K562 (cell line): Measurements from ENCODE around the gene CGREF1. TPM values are rescaled to one million over a fixed set of nuclear protein-coding genes. Genes with fewer than 3 reads are reported as not detected.

Source experiments
- ATAC-seq: fragments of 200-7000 bp; cut with Tn5 transposase; 3 replicates; pipeline ENCODE4 v1.9.1; 2020; ENCODE audit warnings: moderate library complexity
- BruUV-seq: library from RNA; stranded (reverse); fragments of 400-500 nt; replicated peaks from 2 replicates; lab custom pipeline; 2021; lab: Mats Ljungman, UMichigan
- CTCF ChIA-PET: fragments of 300-600 bp; formaldehyde crosslinking; extraction: SDS; loops from one replicate; lab custom pipeline; 2021; ENCODE audit warnings: low intra/inter-chr PET ratio; lab: Yijun Ruan, JAX
- POLR2A ChIA-PET: fragments of 300-600, 350-650 bp; sonication (Branson Sonifier 250); formaldehyde crosslinking; extraction: SDS; loops from one replicate; lab custom pipeline; 2021; ENCODE audit warnings: antibody characterized with exemption, inconsistent platforms; lab: Yijun Ruan, JAX
- DNase-seq, 4 experiments: peaks; one replicate each; pipeline versions ENCODE4 v3.0.0 to v3.0.0-alpha.2; 2011 to 2018; ENCODE audit warnings: low spot score in 3 of 4, mixed read lengths in 3 of 4; ENCODE audit errors: extremely low read depth in 1 of 4
- FAIRE-seq: peaks from 2 replicates; lab custom pipeline; 2011; peaks lifted over from hg19 to GRCh38; lab: Jason Lieb, UNC
- H2AFZ ChIP-seq: 2 replicates; pipeline ENCODE4 v1.6.0; 2011; ENCODE audit warnings: low read depth, low read length, control low read depth, inconsistent platforms
- H3K27ac ChIP-seq: fragments of 200-600 bp; 3 replicates; pipeline ENCODE4 v1.8.0; 2011; ENCODE audit warnings: low read depth, mild to moderate bottlenecking, control low read depth, inconsistent platforms, low read length, moderate library complexity, mixed read lengths; ENCODE audit errors: extremely low read depth
- H3K27me3 ChIP-seq, 2 experiments: fragments of 300-600 bp in 1 of 2; 2 replicates in 1 of 2; 3 replicates in 1 of 2; pipeline versions ENCODE4 v1.6.0 to v1.8.0; 2011; ENCODE audit warnings: inconsistent platforms in 2 of 2, low read length in 2 of 2, mild to moderate bottlenecking in 1 of 2, mixed read lengths in 1 of 2, moderate library complexity in 1 of 2; ENCODE audit not compliant: control insufficient read depth in 2 of 2, insufficient read depth in 2 of 2
- H3K36me3 ChIP-seq: fragments of 300-600 bp; 3 replicates; pipeline ENCODE4 v1.8.0; 2011; ENCODE audit warnings: mild to moderate bottlenecking, low read length, inconsistent platforms; ENCODE audit not compliant: control insufficient read depth, insufficient read depth
- H3K4me1 ChIP-seq, 2 experiments: fragments of 200-600 bp in 1 of 2; replicated peaks in 1 of 2; 2 replicates in 1 of 2; 3 replicates in 1 of 2; pipeline versions ENCODE4 v1.5.1 to v1.8.0; 2011; ENCODE audit warnings: inconsistent platforms in 2 of 2, low read length in 2 of 2, mild to moderate bottlenecking in 1 of 2, mixed read lengths in 1 of 2, moderate library complexity in 1 of 2; ENCODE audit not compliant: control insufficient read depth in 2 of 2, insufficient read depth in 2 of 2
- H3K4me2 ChIP-seq: 2 replicates; pipeline ENCODE4 v1.6.1; 2011; ENCODE audit warnings: low read length, control low read depth, inconsistent platforms, mixed read lengths; ENCODE audit not compliant: insufficient read depth
- H3K4me3 ChIP-seq: fragments of 200-600 bp; sonication (generic), shearing (Covaris generic); 2 replicates; pipeline ENCODE4 v1.5.1; 2016; ENCODE audit warnings: control low read depth, inconsistent platforms
- H3K79me2 ChIP-seq: fragments of 200-600 bp; 3 replicates; pipeline ENCODE4 v1.8.0; 2011; ENCODE audit warnings: low read length, inconsistent platforms; ENCODE audit not compliant: control insufficient read depth, insufficient read depth
- H3K9ac ChIP-seq, 2 experiments: 2 replicates each; pipeline versions ENCODE4 v1.6.0 to v1.6.1; 2011; ENCODE audit warnings: low read depth in 2 of 2, low read length in 2 of 2, control low read depth in 1 of 2, inconsistent platforms in 1 of 2, mild to moderate bottlenecking in 1 of 2, mixed read lengths in 1 of 2; ENCODE audit not compliant: insufficient read depth in 1 of 2
- H3K9me1 ChIP-seq: one replicate; pipeline ENCODE4 v1.6.0; 2011; ENCODE audit warnings: inconsistent platforms, mild to moderate bottlenecking, low read length, moderate library complexity; ENCODE audit not compliant: control insufficient read depth, insufficient read depth
- H3K9me3 ChIP-seq: replicated peaks from 2 replicates; pipeline ENCODE4 v1.5.1; 2011; ENCODE audit warnings: low read depth, low read length, inconsistent platforms; ENCODE audit not compliant: control insufficient read depth, insufficient read depth
- H4K20me1 ChIP-seq: replicated peaks from 2 replicates; pipeline ENCODE4 v1.6.1; 2011; ENCODE audit warnings: low read length, inconsistent platforms, mixed read lengths; ENCODE audit not compliant: control insufficient read depth, insufficient read depth
- ARID2 ChIP-seq: fragments of 450-650 bp; IDR thresholded peaks from 2 replicates; pipeline ENCODE4 v1.6.1; 2017; ENCODE audit warnings: antibody characterized with exemption, mild to moderate bottlenecking
- CBFA2T3 ChIP-seq: fragments of 450-650 bp; IDR thresholded peaks from 2 replicates; pipeline ENCODE4 v1.6.1; 2017
- GATA2 ChIP-seq: sonication (generic); formaldehyde crosslinking; IDR thresholded peaks from 2 replicates; pipeline ENCODE4 v1.4.0; 2020; ENCODE audit warnings: mild to moderate bottlenecking, missing genetic modification reagents
- GTF2A2 ChIP-seq: IDR thresholded peaks from 2 replicates; pipeline ENCODE4 v1.6.1; 2016; ENCODE audit warnings: mild to moderate bottlenecking, missing genetic modification characterization, missing compliant biosample characterization
- HNRNPL ChIP-seq: fragments of 200-400 bp; formaldehyde crosslinking; IDR thresholded peaks from 2 replicates; pipeline ENCODE4 v1.6.1; 2017; ENCODE audit warnings: low read depth, mild to moderate bottlenecking, low read length
- IRF9 ChIP-seq: fragments of 450-650 bp; IDR thresholded peaks from 2 replicates; pipeline ENCODE4 v1.6.1; 2016; ENCODE audit warnings: missing biosample characterization, missing genetic modification characterization
- KAT8 ChIP-seq: fragments of 450-650 bp; IDR thresholded peaks from 2 replicates; pipeline ENCODE4 v1.6.1; 2016; ENCODE audit warnings: low read depth, mild to moderate bottlenecking
- MEF2A ChIP-seq: IDR thresholded peaks from 2 replicates; pipeline ENCODE4 v1.6.1; 2011; ENCODE audit warnings: low read depth, mild to moderate bottlenecking, low read length, moderate library complexity; ENCODE audit not compliant: control insufficient read depth
- PHF20 ChIP-seq: fragments of 450-650 bp; IDR thresholded peaks from 2 replicates; pipeline ENCODE4 v1.6.1; 2018; ENCODE audit not compliant: partially characterized antibody
- ZNF134 ChIP-seq: fragments of 250-450 bp; sonication (Bioruptor Pico); conservative IDR thresholded peaks from 2 replicates; pipeline ENCODE4 v1.4.0; 2020
- ZNF23 ChIP-seq: fragments of 250-450 bp; sonication (Bioruptor Pico); IDR thresholded peaks from 2 replicates; pipeline ENCODE4 v1.4.0; 2020; ENCODE audit warnings: mild to moderate bottlenecking
- WGBS: fragments of 100-300 bp; shearing (Covaris generic); methylation state at CpG from one replicate; pipeline ENCODE4 v1.1.6; 2016; ENCODE audit warnings: low coverage, mixed read lengths; ENCODE audit not compliant: insufficient coverage; ENCODE audit errors: missing lambda C conversion rate; 5-methylcytosine and 5-hydroxymethylcytosine counted together
- in situ Hi-C: fragments of 300-500 bp; cut with MboI; formaldehyde crosslinking; loops from 4 replicates; pipeline ENCODE4 v1.15.0; 2018; ENCODE audit warnings: inconsistent platforms, mixed read lengths
- intact Hi-C: fragments of 100-400 bp; cut with micrococcal nuclease; formaldehyde crosslinking; loops from 2 replicates; pipeline ENCODE4 v1.14.2; 2022
- polyA plus RNA-seq, 8 experiments: library from polyadenylated mRNA; depleted of rRNA in 4 of 8; stranded (reverse) in 5 of 8; unstranded in 3 of 8; fragments of >200 nt; fragmentation: Nextera tagmentation in 2 of 8; fragmentation: Illumina TruSeq in 1 of 8; extraction: Ambion mirVana in 2 of 8; extraction: Trizol in 1 of 8; gene quantifications; 2 replicates each; pipeline versions ENCODE4 v1.2.1 to v1.2.3, GENCODE V29; 2011 to 2014; ENCODE audit warnings: inconsistent platforms in 1 of 8, missing spikeins in 1 of 8
- total RNA-seq, 7 experiments: library from RNA; depleted of rRNA in 6 of 7; stranded (reverse); fragments of >200 nt in 6 of 7; fragmentation: Illumina TruSeq in 2 of 7; extraction: Trizol in 2 of 7; gene quantifications; 2 replicates each; pipeline versions ENCODE4 v1.2.1 to v1.2.3, GENCODE V29; 2011 to 2021; ENCODE audit warnings: low replicate concordance in 1 of 7
- TF ChIP-seq, protein P1 (sequence below), 2 experiments: fragments of 450-650 bp; IDR thresholded peaks; 2 replicates each; pipeline ENCODE4 v1.6.1; 2018; ENCODE audit warnings: mild to moderate bottlenecking in 2 of 2, low read depth in 1 of 2; ENCODE audit not compliant: partially characterized antibody in 2 of 2
- TF ChIP-seq, protein P2 (sequence below): sonication (generic); formaldehyde crosslinking; IDR thresholded peaks from 2 replicates; pipeline ENCODE4 v1.8.1; 2023; ENCODE audit warnings: mild to moderate bottlenecking, missing genetic modification reagents
- TF ChIP-seq, protein P3 (sequence below): fragments of 450-650 bp; formaldehyde crosslinking; IDR thresholded peaks from 2 replicates; pipeline ENCODE4 v1.4.0; 2020; ENCODE audit warnings: mild to moderate bottlenecking, mixed read lengths

Gene CGREF1
- total and polyA plus RNA-seq, 9 of the 15 experiments (the other 6 are each of a cell fraction or from before 2014, with no cell fraction given), result 0.07 to 0.50 (median 0.37) TPM

GRCh38 chr2:27096748-27097297 lies 22.1 kb downstream of the CGREF1 start:
- ChIA-PET POLR2A (interaction anchor here (1.6 kb wide), 2 partner anchors 9 to 10 kb away, joined by 4 to 5 read pairs; partner anchors contain the start of gene KHK), CTCF (interaction anchor here (2.8 to 3.1 kb wide), 2 partner anchors 95 to 207 kb away, joined by 19 to 27 read pairs; no protein-coding TSS in a partner anchor)
- H3K9me3 ChIP-seq, result no peaks in the 10 kb centered on the region
- H2AFZ ChIP-seq, result peak overlapping the region; percentile 87
- ATAC-seq, result no peak
- no peaks in the 10 kb centered on the region for H3K9me1 ChIP-seq
- no peaks in the 10 kb centered on the region for H4K20me1 ChIP-seq
- intact Hi-C loops (loop anchor here (5.0 kb wide), 2 partner anchors 115 to 205 kb away; partner anchors contain the start of genes ATRAID and SLC5A6), in situ Hi-C loops (loop anchor here (5.0 kb wide), 2 partner anchors 95 to 185 kb away; partner anchors contain the start of gene TRIM54)
- no TSS peak for BruUV-seq
- DNase-seq, result no peak
- H3K27me3 ChIP-seq, result no peaks in the 10 kb centered on the region
- H3K9ac ChIP-seq, result peak overlapping the region in 1 of 2 experiments; percentile 74; a peak in 1 of 4 replicates
- no peak overlapping the region; the same call in 2 of the 3 replicates for H3K27ac ChIP-seq
- no peak overlapping the region for H3K4me3 ChIP-seq
- no peak for FAIRE-seq
- peaks cover 3% of the 10 kb centered on the region; the same call in 2 of the 3 replicates for H3K79me2 ChIP-seq
- no peaks in the 10 kb centered on the region; the same call in 2 of the 3 replicates for H3K36me3 ChIP-seq
- 0 out of 2 replicates have a peak overlapping the region, but pooled peaks have one; percentile 54 for H3K4me2 ChIP-seq
- 52% methylated on average over 3 of the region's 3 CpGs for WGBS
- H3K4me1 ChIP-seq, result peaks cover 34 to 50% of the 10 kb centered on the region in 2 experiments
- TF ChIP-seq HNRNPL (no peak), ZNF134 (CRISPR knock-in tag) (no peak), ZNF23 (CRISPR knock-in tag) (no peak), CBFA2T3 (no peak), PHF20 (no peak), KAT8 (no peak), ARID2 (no peak), MEF2A (no peak), GATA2 (CRISPR knock-in tag) (no peak), IRF9 (no peak), GTF2A2 (no peak)
- TF ChIP-seq, protein P1, sequence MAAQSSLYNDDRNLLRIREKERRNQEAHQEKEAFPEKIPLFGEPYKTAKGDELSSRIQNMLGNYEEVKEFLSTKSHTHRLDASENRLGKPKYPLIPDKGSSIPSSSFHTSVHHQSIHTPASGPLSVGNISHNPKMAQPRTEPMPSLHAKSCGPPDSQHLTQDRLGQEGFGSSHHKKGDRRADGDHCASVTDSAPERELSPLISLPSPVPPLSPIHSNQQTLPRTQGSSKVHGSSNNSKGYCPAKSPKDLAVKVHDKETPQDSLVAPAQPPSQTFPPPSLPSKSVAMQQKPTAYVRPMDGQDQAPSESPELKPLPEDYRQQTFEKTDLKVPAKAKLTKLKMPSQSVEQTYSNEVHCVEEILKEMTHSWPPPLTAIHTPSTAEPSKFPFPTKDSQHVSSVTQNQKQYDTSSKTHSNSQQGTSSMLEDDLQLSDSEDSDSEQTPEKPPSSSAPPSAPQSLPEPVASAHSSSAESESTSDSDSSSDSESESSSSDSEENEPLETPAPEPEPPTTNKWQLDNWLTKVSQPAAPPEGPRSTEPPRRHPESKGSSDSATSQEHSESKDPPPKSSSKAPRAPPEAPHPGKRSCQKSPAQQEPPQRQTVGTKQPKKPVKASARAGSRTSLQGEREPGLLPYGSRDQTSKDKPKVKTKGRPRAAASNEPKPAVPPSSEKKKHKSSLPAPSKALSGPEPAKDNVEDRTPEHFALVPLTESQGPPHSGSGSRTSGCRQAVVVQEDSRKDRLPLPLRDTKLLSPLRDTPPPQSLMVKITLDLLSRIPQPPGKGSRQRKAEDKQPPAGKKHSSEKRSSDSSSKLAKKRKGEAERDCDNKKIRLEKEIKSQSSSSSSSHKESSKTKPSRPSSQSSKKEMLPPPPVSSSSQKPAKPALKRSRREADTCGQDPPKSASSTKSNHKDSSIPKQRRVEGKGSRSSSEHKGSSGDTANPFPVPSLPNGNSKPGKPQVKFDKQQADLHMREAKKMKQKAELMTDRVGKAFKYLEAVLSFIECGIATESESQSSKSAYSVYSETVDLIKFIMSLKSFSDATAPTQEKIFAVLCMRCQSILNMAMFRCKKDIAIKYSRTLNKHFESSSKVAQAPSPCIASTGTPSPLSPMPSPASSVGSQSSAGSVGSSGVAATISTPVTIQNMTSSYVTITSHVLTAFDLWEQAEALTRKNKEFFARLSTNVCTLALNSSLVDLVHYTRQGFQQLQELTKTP (IDR thresholded peaks at IDR 0.05; ENCODE audit: low read depth in 1 of 2, partially characterized antibody in 2 of 2), result no peak
- TF ChIP-seq, protein P2, sequence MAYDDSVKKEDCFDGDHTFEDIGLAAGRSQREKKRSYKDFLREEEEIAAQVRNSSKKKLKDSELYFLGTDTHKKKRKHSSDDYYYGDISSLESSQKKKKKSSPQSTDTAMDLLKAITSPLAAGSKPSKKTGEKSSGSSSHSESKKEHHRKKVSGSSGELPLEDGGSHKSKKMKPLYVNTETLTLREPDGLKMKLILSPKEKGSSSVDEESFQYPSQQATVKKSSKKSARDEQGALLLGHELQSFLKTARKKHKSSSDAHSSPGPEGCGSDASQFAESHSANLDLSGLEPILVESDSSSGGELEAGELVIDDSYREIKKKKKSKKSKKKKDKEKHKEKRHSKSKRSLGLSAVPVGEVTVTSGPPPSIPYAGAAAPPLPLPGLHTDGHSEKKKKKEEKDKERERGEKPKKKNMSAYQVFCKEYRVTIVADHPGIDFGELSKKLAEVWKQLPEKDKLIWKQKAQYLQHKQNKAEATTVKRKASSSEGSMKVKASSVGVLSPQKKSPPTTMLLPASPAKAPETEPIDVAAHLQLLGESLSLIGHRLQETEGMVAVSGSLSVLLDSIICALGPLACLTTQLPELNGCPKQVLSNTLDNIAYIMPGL (CRISPR knock-in tag), result no peak
- TF ChIP-seq, protein P3, sequence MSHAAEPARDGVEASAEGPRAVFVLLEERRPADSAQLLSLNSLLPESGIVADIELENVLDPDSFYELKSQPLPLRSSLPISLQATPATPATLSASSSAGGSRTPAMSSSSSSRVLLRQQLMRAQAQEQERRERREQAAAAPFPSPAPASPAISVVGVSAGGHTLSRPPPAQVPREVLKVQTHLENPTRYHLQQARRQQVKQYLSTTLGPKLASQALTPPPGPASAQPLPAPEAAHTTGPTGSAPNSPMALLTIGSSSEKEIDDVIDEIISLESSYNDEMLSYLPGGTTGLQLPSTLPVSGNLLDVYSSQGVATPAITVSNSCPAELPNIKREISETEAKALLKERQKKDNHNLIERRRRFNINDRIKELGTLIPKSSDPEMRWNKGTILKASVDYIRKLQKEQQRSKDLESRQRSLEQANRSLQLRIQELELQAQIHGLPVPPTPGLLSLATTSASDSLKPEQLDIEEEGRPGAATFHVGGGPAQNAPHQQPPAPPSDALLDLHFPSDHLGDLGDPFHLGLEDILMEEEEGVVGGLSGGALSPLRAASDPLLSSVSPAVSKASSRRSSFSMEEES (CRISPR knock-in tag), result no peak
